ENCODE measurements around the gene MOCOS.
"Not testable (repeated sequence)": the region's sequence is repeated elsewhere in the genome, so short reads cannot be mapped to it uniquely, and the experiment has no call there.

MOCOS gene

DNA sequence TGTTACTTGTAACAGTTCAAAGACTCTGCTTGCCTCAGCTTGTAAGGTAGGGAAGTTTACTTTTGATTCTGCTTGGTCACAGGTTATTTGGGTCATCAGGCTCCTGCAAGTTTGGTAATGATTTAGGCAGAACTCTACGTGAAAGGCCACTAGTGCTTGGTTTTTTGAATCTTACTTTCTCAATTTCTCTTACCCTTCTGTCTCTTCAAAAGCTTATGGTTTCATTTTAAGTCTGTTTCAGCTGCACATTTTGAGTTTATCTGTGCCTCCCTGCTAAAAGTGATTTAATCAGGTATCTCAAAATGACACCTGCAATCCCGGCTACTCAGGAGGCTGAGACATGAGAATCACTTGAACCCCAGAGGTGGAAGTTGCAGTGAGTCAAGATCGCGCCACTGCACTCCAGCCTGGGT is 26.3 kb upstream of the MOCOS start:
- TF ChIP-seq, protein P1, sequence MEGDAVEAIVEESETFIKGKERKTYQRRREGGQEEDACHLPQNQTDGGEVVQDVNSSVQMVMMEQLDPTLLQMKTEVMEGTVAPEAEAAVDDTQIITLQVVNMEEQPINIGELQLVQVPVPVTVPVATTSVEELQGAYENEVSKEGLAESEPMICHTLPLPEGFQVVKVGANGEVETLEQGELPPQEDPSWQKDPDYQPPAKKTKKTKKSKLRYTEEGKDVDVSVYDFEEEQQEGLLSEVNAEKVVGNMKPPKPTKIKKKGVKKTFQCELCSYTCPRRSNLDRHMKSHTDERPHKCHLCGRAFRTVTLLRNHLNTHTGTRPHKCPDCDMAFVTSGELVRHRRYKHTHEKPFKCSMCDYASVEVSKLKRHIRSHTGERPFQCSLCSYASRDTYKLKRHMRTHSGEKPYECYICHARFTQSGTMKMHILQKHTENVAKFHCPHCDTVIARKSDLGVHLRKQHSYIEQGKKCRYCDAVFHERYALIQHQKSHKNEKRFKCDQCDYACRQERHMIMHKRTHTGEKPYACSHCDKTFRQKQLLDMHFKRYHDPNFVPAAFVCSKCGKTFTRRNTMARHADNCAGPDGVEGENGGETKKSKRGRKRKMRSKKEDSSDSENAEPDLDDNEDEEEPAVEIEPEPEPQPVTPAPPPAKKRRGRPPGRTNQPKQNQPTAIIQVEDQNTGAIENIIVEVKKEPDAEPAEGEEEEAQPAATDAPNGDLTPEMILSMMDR (IDR thresholded peaks at IDR 0.05; ENCODE audit: control insufficient read depth, extremely low read depth, insufficient read depth), result no peak
- no peak overlapping the region for H3K4me3 ChIP-seq (ENCODE audit: low read depth, low read length)
- no peak for DNase-seq (ENCODE audit: low read depth)

- no peak for DNase-seq (ENCODE audit: low read depth)
- TF ChIP-seq, protein P1 (IDR thresholded peaks at IDR 0.05; ENCODE audit: control insufficient read depth, extremely low read depth, insufficient read depth), result no peak
- H3K4me3 ChIP-seq (ENCODE audit: low read depth, low read length), result no peak overlapping the region
These were observed 24.3 kb upstream of the MOCOS start for GRCh38 chr18:36162981-36163380.

- TF ChIP-seq, protein P1 (IDR thresholded peaks at IDR 0.05; ENCODE audit: control insufficient read depth, extremely low read depth, insufficient read depth), result no peak
- DNase-seq (ENCODE audit: low read depth), result no peak
- no peak overlapping the region for H3K4me3 ChIP-seq (ENCODE audit: low read depth, low read length)
These were observed 19.5 kb upstream of the MOCOS start for GRCh38 chr18:36167692-36168218.

GRCh38 chr18:36168296-36168695 is 19.0 kb upstream of the MOCOS start:
- H3K4me3 ChIP-seq (ENCODE audit: low read depth, low read length); DNase-seq (ENCODE audit: low read depth): not testable (repeated sequence)

GRCh38 chr18:36169938-36170337 is 17.4 kb upstream of the MOCOS start:
- no peak overlapping the region for H3K4me3 ChIP-seq (ENCODE audit: low read depth, low read length)
- TF ChIP-seq, protein P1 (IDR thresholded peaks at IDR 0.05; ENCODE audit: control insufficient read depth, extremely low read depth, insufficient read depth), result no peak
- no peak for DNase-seq (ENCODE audit: low read depth)

- TF ChIP-seq, protein P1 (IDR thresholded peaks at IDR 0.05; ENCODE audit: control insufficient read depth, extremely low read depth, insufficient read depth), result no peak
- no peak overlapping the region for H3K4me3 ChIP-seq (ENCODE audit: low read depth, low read length)
- DNase-seq (ENCODE audit: low read depth), result no peak
These were observed 11.8 kb upstream of the MOCOS start for GRCh38 chr18:36175481-36175880.

DNA sequence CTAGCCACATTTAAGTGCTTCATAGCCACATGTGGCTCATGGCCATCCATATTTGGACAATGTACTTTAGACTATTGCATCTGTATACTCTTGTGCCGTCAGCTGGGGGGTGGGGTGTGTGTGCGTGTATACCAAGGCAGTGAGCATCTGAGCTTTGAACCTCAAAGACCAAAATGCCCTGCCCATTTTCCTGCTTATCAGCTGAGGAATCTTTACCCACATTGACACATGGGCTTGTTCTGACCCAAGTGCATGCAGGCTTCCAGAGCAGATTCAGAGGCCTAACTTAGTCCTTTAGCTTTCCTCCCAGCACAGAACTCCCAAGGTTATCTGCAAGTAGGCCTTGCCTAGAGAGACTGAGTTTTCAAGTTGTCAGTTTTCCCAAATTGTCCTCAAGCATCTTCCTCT is 11.1 kb upstream of the MOCOS start:
- DNase-seq (ENCODE audit: low read depth), result no peak
- TF ChIP-seq, protein P1 (IDR thresholded peaks at IDR 0.05; ENCODE audit: control insufficient read depth, extremely low read depth, insufficient read depth), result no peak
- no peak overlapping the region for H3K4me3 ChIP-seq (ENCODE audit: low read depth, low read length)

Measured in LNCaP clone FGC (cell line).